ENCODE results near the gene ELOVL6. TPM values are rescaled to one million over a fixed set of nuclear protein-coding genes. Genes with fewer than 3 reads are reported as not detected.

The ELOVL6 gene
- total RNA-seq: 7.5 and 11.7 TPM in 2 replicates

DNA sequence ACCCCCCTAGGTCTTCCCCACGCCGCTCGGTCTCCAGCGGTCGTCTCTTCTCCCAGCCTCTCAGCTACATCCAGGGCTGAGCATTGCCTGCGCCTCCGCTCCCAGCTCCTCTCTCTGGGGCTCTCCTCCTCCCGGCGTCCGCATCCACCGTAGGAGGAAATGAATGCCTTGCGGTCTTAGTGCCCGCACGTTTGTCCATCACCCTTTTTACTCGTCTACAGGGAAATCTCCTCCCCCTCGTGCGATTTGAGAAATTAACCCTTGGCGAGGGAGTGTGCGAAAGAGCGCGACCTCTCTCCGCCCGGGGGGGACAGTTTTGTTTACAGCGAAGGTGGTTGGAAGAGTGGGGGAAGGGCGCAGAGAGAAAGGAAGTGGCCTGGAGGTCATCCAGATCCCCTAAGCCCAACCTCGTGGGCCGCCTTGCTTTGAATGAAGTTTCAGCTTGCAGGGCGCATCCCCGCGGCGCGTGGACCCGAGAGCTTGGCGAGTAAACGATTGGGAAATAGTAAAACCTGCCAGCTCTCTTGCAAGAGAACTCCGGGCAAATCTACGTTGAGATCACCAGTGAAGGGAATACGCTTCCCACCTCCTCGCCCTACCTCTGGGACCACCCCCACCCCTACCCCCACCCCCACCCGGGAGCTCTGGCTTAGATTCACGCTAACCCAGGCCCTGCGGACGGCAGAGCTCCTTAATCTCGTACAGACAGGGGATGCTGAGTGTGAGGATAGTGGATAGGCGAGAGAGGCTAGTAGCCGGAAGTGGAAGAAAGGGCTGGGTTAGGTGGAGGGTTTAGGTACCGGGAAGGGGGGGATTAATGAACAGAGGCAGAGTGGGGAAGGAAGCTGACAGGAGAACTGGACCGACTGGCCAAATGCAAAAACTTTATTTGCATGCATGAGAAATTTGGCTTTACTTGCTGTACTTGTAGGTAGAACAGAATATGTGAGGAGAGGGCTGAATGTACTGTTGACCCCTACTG is at the start of gene ELOVL6:
Gene ELOVL6 (minus strand): TSS at position 181 of the 982 bp plus-strand sequence. CDS start 280 bp downstream, outside the sequence.

Measured in tracheal epithelial cell (primary cell).